Measurements from ENCODE around the gene TIMELESS. TPM values are rescaled to one million over a fixed set of nuclear protein-coding genes. Genes with fewer than 3 reads are reported as not detected.
A peak's percentile ranks its signal among the peaks of the same experiment; 100 is the strongest.

The TIMELESS gene
- total and polyA plus RNA-seq, 10 of the 15 experiments (the other 5 are each of a cell fraction or from before 2014, with no cell fraction given) = 5.8 to 57.8 (median 31.8) TPM

- TF ChIP-seq, protein P1, sequence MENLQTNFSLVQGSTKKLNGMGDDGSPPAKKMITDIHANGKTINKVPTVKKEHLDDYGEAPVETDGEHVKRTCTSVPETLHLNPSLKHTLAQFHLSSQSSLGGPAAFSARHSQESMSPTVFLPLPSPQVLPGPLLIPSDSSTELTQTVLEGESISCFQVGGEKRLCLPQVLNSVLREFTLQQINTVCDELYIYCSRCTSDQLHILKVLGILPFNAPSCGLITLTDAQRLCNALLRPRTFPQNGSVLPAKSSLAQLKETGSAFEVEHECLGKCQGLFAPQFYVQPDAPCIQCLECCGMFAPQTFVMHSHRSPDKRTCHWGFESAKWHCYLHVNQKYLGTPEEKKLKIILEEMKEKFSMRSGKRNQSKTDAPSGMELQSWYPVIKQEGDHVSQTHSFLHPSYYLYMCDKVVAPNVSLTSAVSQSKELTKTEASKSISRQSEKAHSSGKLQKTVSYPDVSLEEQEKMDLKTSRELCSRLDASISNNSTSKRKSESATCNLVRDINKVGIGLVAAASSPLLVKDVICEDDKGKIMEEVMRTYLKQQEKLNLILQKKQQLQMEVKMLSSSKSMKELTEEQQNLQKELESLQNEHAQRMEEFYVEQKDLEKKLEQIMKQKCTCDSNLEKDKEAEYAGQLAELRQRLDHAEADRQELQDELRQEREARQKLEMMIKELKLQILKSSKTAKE (IDR thresholded peaks at IDR 0.05; ENCODE audit: low read depth, poor library complexity, severe bottlenecking) = no peak
- no peak for TF ChIP-seq EED (IDR thresholded peaks at IDR 0.05; ENCODE audit: low read depth)
These were observed 30.4 kb upstream of the TIMELESS start (continued) for GRCh38 chr12:56479625-56480024.

GRCh38 chr12:56477521-56478225 lies 28.4 kb upstream of the TIMELESS start:
- ChIA-PET SMC1A (ENCODE audit: uncharacterized antibody, unreplicated experiment) (interaction anchor here (0.7 to 3.1 kb wide), 4 partner anchors 7 to 186 kb away, joined by 3 to 9 read pairs (median 3); no protein-coding TSS in a partner anchor), RAD21 (ENCODE audit: unreplicated experiment) (no interaction called here), POLR2A (interaction anchor here (0.6 kb wide), 1 partner anchor 158 kb away, joined by 3 read pairs; no protein-coding TSS in a partner anchor), CTCF (interaction anchor here (0.8 kb wide), 1 partner anchor 13 kb away, joined by 4 read pairs; no protein-coding TSS in a partner anchor)
- no peak for DNase-seq (ENCODE audit: low read depth, low spot score)
- ATAC-seq = peak; percentile 67
- H3K4me2 ChIP-seq (ENCODE audit: control insufficient read depth, insufficient read depth) = no peak overlapping the region
- BruUV-seq (replicated peaks) = no TSS peak
- WGBS (ENCODE audit: insufficient coverage, insufficient replicate concordance, low lambda C conversion rate, missing lambda C conversion rate) = 89% methylated on average over 6 of the region's 6 CpGs
- peaks cover 14% of the 10 kb centered on the region for H3K4me1 ChIP-seq (ENCODE audit: control insufficient read depth, insufficient read depth, low read length)
- peaks cover under 1% of the 10 kb centered on the region; the same call in 1 of the 2 replicates for H3K79me2 ChIP-seq (ENCODE audit: control insufficient read depth, insufficient read depth, low read length)
- TF ChIP-seq NR2F1 (conservative IDR thresholded peaks at IDR 0.05) (0 out of 2 replicates have a peak, but pooled peaks have one; percentile 18), RUNX3 (IDR thresholded peaks at IDR 0.05; ENCODE audit: low read length) (peak; percentile 34; the same call in 1 of the 2 replicates), TBL1XR1 (IDR thresholded peaks at IDR 0.05; ENCODE audit: low read depth, low read length) (no peak), POLR2A (IDR thresholded peaks at IDR 0.05; ENCODE audit: low read depth, low read length) (peak; percentile 27; the same call in 1 of the 2 replicates)
- H4K20me1 ChIP-seq (ENCODE audit: control insufficient read depth, insufficient read depth) = peaks cover 3% of the 10 kb centered on the region; the same call in 1 of the 2 replicates
- intact Hi-C loops (cut with micrococcal nuclease; ENCODE audit: unreplicated experiment) (no loop called here), in situ Hi-C loops (cut with MboI) (no loop called here)
- H2AFZ ChIP-seq (ENCODE audit: control insufficient read depth, low read depth, low read length) = no peak overlapping the region
- no peak overlapping the region for H3K27ac ChIP-seq (ENCODE audit: control insufficient read depth, insufficient read depth)
- FAIRE-seq = no peak
- H3K36me3 ChIP-seq (ENCODE audit: control insufficient read depth in 2 of 2, insufficient read depth in 2 of 2, low read length in 1 of 2) = no peaks in the 10 kb centered on the region; a peak in 1 of 4 replicates
- H3K9me3 ChIP-seq (replicated peaks; ENCODE audit: control insufficient read depth, insufficient read depth, low read length) = no peaks in the 10 kb centered on the region
- H3K4me3 ChIP-seq = no peak overlapping the region
- H3K9ac ChIP-seq (ENCODE audit: control insufficient read depth, insufficient read depth, low read length) = no peak overlapping the region
- H3K27me3 ChIP-seq (replicated peaks in 1 of 2; ENCODE audit: control insufficient read depth in 2 of 2, insufficient read depth in 2 of 2, low read length in 1 of 2) = no peaks in the 10 kb centered on the region

All from GM12878 (cell line).